Immature natural killer cell (primary cell): Measurements from ENCODE around the gene SDK1. TPM values are rescaled to one million over a fixed set of nuclear protein-coding genes. Genes with fewer than 3 reads are reported as not detected.

Experiments
- DNase-seq, 3 donors: peaks; one replicate each; pipeline ENCODE4 v3.0.0; 2022; ENCODE audit warnings: mixed read lengths in 1 of 3
- H3K27ac Mint-ChIP-seq, 6 donors: one replicate each; pipeline ENCODE4 v1.8.0; 2020; ENCODE audit warnings: mixed read lengths in 6 of 6, mild to moderate bottlenecking in 5 of 6, inconsistent platforms in 4 of 6, moderate library complexity in 3 of 6
- H3K27me3 Mint-ChIP-seq, 3 donors: one replicate each; pipeline ENCODE4 v1.8.0; 2020 to 2021; ENCODE audit warnings: low read depth in 3 of 3, mild to moderate bottlenecking in 3 of 3, mixed read lengths in 3 of 3, moderate library complexity in 3 of 3, inconsistent platforms in 1 of 3
- H3K36me3 Mint-ChIP-seq, 3 donors: one replicate each; pipeline ENCODE4 v1.8.0; 2020; ENCODE audit warnings: mixed read lengths in 3 of 3, inconsistent platforms in 2 of 3, mild to moderate bottlenecking in 2 of 3
- H3K4me1 Mint-ChIP-seq, 2 donors: one replicate each; pipeline ENCODE4 v1.8.0; 2020; ENCODE audit warnings: inconsistent platforms in 2 of 2, mild to moderate bottlenecking in 2 of 2, mixed read lengths in 2 of 2, moderate library complexity in 1 of 2
- H3K4me3 Mint-ChIP-seq, 5 donors: one replicate each; pipeline ENCODE4 v1.8.0; 2020; ENCODE audit warnings: mild to moderate bottlenecking in 5 of 5, mixed read lengths in 5 of 5, inconsistent platforms in 3 of 5, moderate library complexity in 3 of 5
- H3K9me3 Mint-ChIP-seq, 6 donors: one replicate each; pipeline ENCODE4 v1.8.0; 2020; ENCODE audit warnings: mild to moderate bottlenecking in 6 of 6, mixed read lengths in 6 of 6, inconsistent platforms in 4 of 6, moderate library complexity in 3 of 6
- polyA plus RNA-seq, 3 donors: library from polyadenylated mRNA; unstranded; fragments of 300-500 nt; fragmentation: Illumina TruSeq; gene quantifications; one replicate each; pipeline ENCODE4 v1.2.3, GENCODE V29; 2021

The SDK1 gene
- polyA plus RNA-seq, 3 donors from 2014 or later: not detected

GRCh38 chr7:3780016-3780415, 479.0 kb downstream of the SDK1 start:
- Mint-ChIP-seq H3K4me3 (no peak overlapping the region), H3K36me3 (peaks cover 0 to 5% (median 0%) of the 10 kb centered on the region in 3 donors), H3K27ac (no peak overlapping the region), H3K27me3 (peaks cover 0 to 27% (median 0%) of the 10 kb centered on the region in 3 donors), H3K4me1 (no peaks in the 10 kb centered on the region), H3K9me3 (peaks cover 9 to 21% (median 13%) of the 10 kb centered on the region in 6 donors)
- no peak for DNase-seq

- Mint-ChIP-seq H3K9me3 (peaks cover 9 to 21% (median 13%) of the 10 kb centered on the region in 6 donors), H3K36me3 (peaks cover 0 to 5% (median 0%) of the 10 kb centered on the region in 3 donors), H3K27ac (no peak overlapping the region), H3K27me3 (peaks cover 0 to 28% (median 0%) of the 10 kb centered on the region in 3 donors), H3K4me3 (no peak overlapping the region), H3K4me1 (no peaks in the 10 kb centered on the region)
- no peak for DNase-seq
Observed at GRCh38 chr7:3780525-3780924, 479.5 kb downstream of the SDK1 start.

- no peaks in the 10 kb centered on the region for H3K4me1 Mint-ChIP-seq
- no peak for DNase-seq
- H3K4me3 Mint-ChIP-seq: no peak overlapping the region
- H3K9me3 Mint-ChIP-seq: peaks cover 9 to 21% (median 13%) of the 10 kb centered on the region in 6 donors
- H3K27me3 Mint-ChIP-seq: peaks cover 0 to 28% (median 0%) of the 10 kb centered on the region in 3 donors
- H3K27ac Mint-ChIP-seq: no peak overlapping the region
- peaks cover 0 to 5% (median 0%) of the 10 kb centered on the region in 3 donors for H3K36me3 Mint-ChIP-seq
Observed at GRCh38 chr7:3781607-3782006, 480.6 kb downstream of the SDK1 start.

- Mint-ChIP-seq H3K4me1 (no peaks in the 10 kb centered on the region), H3K27me3 (peaks cover 4 to 36% (median 6%) of the 10 kb centered on the region in 3 donors), H3K4me3 (no peak overlapping the region), H3K9me3 (peaks cover 0 to 7% (median 2%) of the 10 kb centered on the region in 6 donors), H3K27ac (no peak overlapping the region), H3K36me3 (no peaks in the 10 kb centered on the region)
- DNase-seq: no peak
Observed at GRCh38 chr7:3787717-3788264, 486.7 kb downstream of the SDK1 start.

GRCh38 chr7:3790803-3791202, 489.8 kb downstream of the SDK1 start:
- Mint-ChIP-seq H3K27ac (no peak overlapping the region), H3K27me3 (peaks cover 4 to 20% (median 6%) of the 10 kb centered on the region in 3 donors), H3K9me3 (no peaks in the 10 kb centered on the region), H3K4me1 (no peaks in the 10 kb centered on the region), H3K36me3 (no peaks in the 10 kb centered on the region), H3K4me3 (no peak overlapping the region)
- DNase-seq: no peak

- H3K36me3 Mint-ChIP-seq: no peaks in the 10 kb centered on the region
- H3K9me3 Mint-ChIP-seq: no peaks in the 10 kb centered on the region
- no peak overlapping the region for H3K4me3 Mint-ChIP-seq
- peaks cover 4 to 15% (median 7%) of the 10 kb centered on the region in 3 donors for H3K27me3 Mint-ChIP-seq
- no peak overlapping the region for H3K27ac Mint-ChIP-seq
- no peaks in the 10 kb centered on the region for H3K4me1 Mint-ChIP-seq
- no peak for DNase-seq
Observed at GRCh38 chr7:3791327-3791726, 490.3 kb downstream of the SDK1 start.

- Mint-ChIP-seq H3K27me3 (peaks cover 5 to 9% (median 8%) of the 10 kb centered on the region in 3 donors), H3K9me3 (no peaks in the 10 kb centered on the region), H3K4me3 (no peak overlapping the region), H3K4me1 (no peaks in the 10 kb centered on the region), H3K27ac (no peak overlapping the region), H3K36me3 (no peaks in the 10 kb centered on the region)
- no peak for DNase-seq
Observed at GRCh38 chr7:3795141-3795540, 494.1 kb downstream of the SDK1 start.

- DNase-seq: no peak
- H3K4me3 Mint-ChIP-seq: no peak overlapping the region
- no peaks in the 10 kb centered on the region for H3K4me1 Mint-ChIP-seq
- no peaks in the 10 kb centered on the region for H3K9me3 Mint-ChIP-seq
- H3K27me3 Mint-ChIP-seq: peaks cover 5 to 8% (median 7%) of the 10 kb centered on the region in 3 donors
- no peaks in the 10 kb centered on the region for H3K36me3 Mint-ChIP-seq
- no peak overlapping the region for H3K27ac Mint-ChIP-seq
Observed at GRCh38 chr7:3795781-3796180, 494.7 kb downstream of the SDK1 start.

GRCh38 chr7:3805151-3805550, 504.1 kb downstream of the SDK1 start:
- H3K9me3 Mint-ChIP-seq: no peaks in the 10 kb centered on the region
- no peak overlapping the region for H3K4me3 Mint-ChIP-seq
- no peaks in the 10 kb centered on the region for H3K4me1 Mint-ChIP-seq
- peaks cover 0 to 10% (median 6%) of the 10 kb centered on the region in 3 donors for H3K27me3 Mint-ChIP-seq
- H3K27ac Mint-ChIP-seq: no peak overlapping the region
- no peaks in the 10 kb centered on the region for H3K36me3 Mint-ChIP-seq
- DNase-seq: no peak

GRCh38 chr7:3806516-3806915, 505.5 kb downstream of the SDK1 start:
- H3K27me3 Mint-ChIP-seq: peaks cover 4 to 16% (median 6%) of the 10 kb centered on the region in 3 donors
- H3K4me3 Mint-ChIP-seq: no peak overlapping the region
- H3K9me3 Mint-ChIP-seq: no peaks in the 10 kb centered on the region
- DNase-seq: no peak
- no peaks in the 10 kb centered on the region for H3K36me3 Mint-ChIP-seq
- peaks cover 6% of the 10 kb centered on the region in 2 donors for H3K4me1 Mint-ChIP-seq
- H3K27ac Mint-ChIP-seq: no peak overlapping the region

GRCh38 chr7:3807824-3808223, 506.8 kb downstream of the SDK1 start:
- H3K4me3 Mint-ChIP-seq: no peak overlapping the region
- no peaks in the 10 kb centered on the region for H3K36me3 Mint-ChIP-seq
- H3K9me3 Mint-ChIP-seq: no peaks in the 10 kb centered on the region
- H3K27me3 Mint-ChIP-seq: peaks cover 4 to 16% (median 6%) of the 10 kb centered on the region in 3 donors
- DNase-seq: no peak
- H3K4me1 Mint-ChIP-seq: peaks cover 8 to 11% of the 10 kb centered on the region in 2 donors
- H3K27ac Mint-ChIP-seq: no peak overlapping the region

- H3K27ac Mint-ChIP-seq: no peak overlapping the region
Observed at GRCh38 chr7:3821488-3821887, 520.4 kb downstream of the SDK1 start.

GRCh38 chr7:3825491-3825890, 524.4 kb downstream of the SDK1 start:
- Mint-ChIP-seq H3K4me3 (no peak overlapping the region), H3K27me3 (peaks cover 3 to 7% (median 3%) of the 10 kb centered on the region in 3 donors), H3K9me3 (no peaks in the 10 kb centered on the region), H3K4me1 (no peaks in the 10 kb centered on the region), H3K36me3 (no peaks in the 10 kb centered on the region), H3K27ac (no peak overlapping the region)
- no peak for DNase-seq

More at GRCh38 chr7:3821488-3821887, 520.4 kb downstream of the SDK1 start:
- Mint-ChIP-seq H3K4me3 (no peak overlapping the region), H3K36me3 (no peaks in the 10 kb centered on the region), H3K9me3 (no peaks in the 10 kb centered on the region), H3K27me3 (peaks cover 0 to 5% (median 3%) of the 10 kb centered on the region in 3 donors), H3K4me1 (no peaks in the 10 kb centered on the region)
- DNase-seq: no peak

GRCh38 chr7:3832199-3832598, 531.1 kb downstream of the SDK1 start:
- Mint-ChIP-seq H3K4me3 (no peak overlapping the region), H3K27me3 (peaks cover 2 to 5% (median 5%) of the 10 kb centered on the region in 3 donors), H3K9me3 (no peaks in the 10 kb centered on the region), H3K27ac (no peak overlapping the region), H3K36me3 (no peaks in the 10 kb centered on the region), H3K4me1 (no peaks in the 10 kb centered on the region)
- DNase-seq: no peak

GRCh38 chr7:3835109-3835508, 534.1 kb downstream of the SDK1 start:
- Mint-ChIP-seq H3K27me3 (peaks cover 2 to 5% (median 2%) of the 10 kb centered on the region in 3 donors), H3K36me3 (no peaks in the 10 kb centered on the region), H3K4me3 (no peak overlapping the region), H3K27ac (no peak overlapping the region), H3K9me3 (no peaks in the 10 kb centered on the region), H3K4me1 (no peaks in the 10 kb centered on the region)
- DNase-seq: no peak
